H1 (cell line): ENCODE measurements around the gene ZNF598. TPM values are rescaled to one million over a fixed set of nuclear protein-coding genes. Genes with fewer than 3 reads are reported as not detected.

ENCODE experiments used
- CTCF ChIA-PET: fragments of 300-600 bp; sonication (Branson Sonifier 250); formaldehyde crosslinking; loops from one replicate; lab custom pipeline; 2021; ENCODE audit not compliant: partially characterized antibody; lab: Charles Lee
- POLR2A ChIA-PET: fragments of 300-600 bp; sonication (Branson Sonifier 250); formaldehyde crosslinking; loops from one replicate; lab custom pipeline; 2021; ENCODE audit warnings: inconsistent platforms; ENCODE audit not compliant: partially characterized antibody; lab: Charles Lee
- DNase-seq, 2 experiments: peaks; one replicate each; pipeline versions ENCODE4 v3.0.0 to v3.0.0-alpha.2; 2010 to 2022; ENCODE audit warnings: low spot score in 2 of 2, low read depth in 1 of 2, mixed read lengths in 1 of 2
- FAIRE-seq: peaks from 2 replicates; lab custom pipeline; 2011; peaks lifted over from hg19 to GRCh38; lab: Jason Lieb, UNC
- H2AFZ ChIP-seq: 2 replicates; pipeline ENCODE4 v1.8.1; 2012; ENCODE audit warnings: low read length, inconsistent platforms
- H2AK5ac ChIP-seq: 2 replicates; pipeline ENCODE4 v1.6.1; 2013; ENCODE audit warnings: low read depth, low read length
- H2BK120ac ChIP-seq: replicated peaks from 2 replicates; pipeline ENCODE3; 2013; ENCODE audit warnings: low read depth, low read length, inconsistent platforms
- H2BK12ac ChIP-seq: 2 replicates; pipeline ENCODE4 v1.6.1; 2013; ENCODE audit warnings: low read depth, low read length
- H2BK15ac ChIP-seq: 2 replicates; pipeline ENCODE4 v1.6.1; 2013; ENCODE audit warnings: low read length
- H2BK20ac ChIP-seq: 2 replicates; pipeline ENCODE4 v1.6.1; 2013; ENCODE audit warnings: low read length
- H2BK5ac ChIP-seq: 2 replicates; pipeline ENCODE4 v1.6.1; 2013; ENCODE audit warnings: low read depth, low read length
- H3K14ac ChIP-seq: 2 replicates; pipeline ENCODE4 v1.6.1; 2013; ENCODE audit warnings: inconsistent platforms; ENCODE audit not compliant: insufficient read length
- H3K18ac ChIP-seq: 2 replicates; pipeline ENCODE4 v1.6.1; 2013; ENCODE audit warnings: low read length; ENCODE audit errors: extremely low read depth
- H3K23ac ChIP-seq: 2 replicates; pipeline ENCODE4 v1.6.1; 2013; ENCODE audit warnings: inconsistent platforms; ENCODE audit not compliant: insufficient read length
- H3K23me2 ChIP-seq: 2 replicates; pipeline ENCODE4 v1.6.1; 2013; ENCODE audit warnings: low read depth, low read length
- H3K27ac ChIP-seq: 2 replicates; pipeline ENCODE4 v1.6.1; 2011; ENCODE audit warnings: low read depth, low read length, inconsistent platforms
- H3K27me3 ChIP-seq, 4 experiments: replicated peaks in 1 of 4; 1 replicate in 1 of 4; 2 replicates in 3 of 4; pipeline versions ENCODE4 v1.6.1 to v1.8.1; 2011 to 2013; ENCODE audit warnings: low read length in 3 of 4, mild to moderate bottlenecking in 3 of 4, inconsistent platforms in 2 of 4, mixed read lengths in 2 of 4, moderate library complexity in 1 of 4; ENCODE audit not compliant: control insufficient read depth in 3 of 4, insufficient read depth in 3 of 4; ENCODE audit errors: extremely low read depth in 1 of 4
- H3K36me3 ChIP-seq, 4 experiments: 2 replicates each; pipeline versions ENCODE4 v1.6.1 to v1.8.1; 2011 to 2013; ENCODE audit warnings: mild to moderate bottlenecking in 4 of 4, low read length in 3 of 4, moderate library complexity in 2 of 4, control low read depth in 1 of 4, inconsistent platforms in 1 of 4; ENCODE audit not compliant: insufficient read depth in 4 of 4, control insufficient read depth in 2 of 4
- H3K4ac ChIP-seq: replicated peaks from 2 replicates; pipeline ENCODE3; 2013; ENCODE audit warnings: low read length, low read depth, mixed read lengths, inconsistent platforms; ENCODE audit not compliant: insufficient read length
- H3K4me1 ChIP-seq, 4 experiments: replicated peaks in 1 of 4; 1 replicate in 1 of 4; 2 replicates in 3 of 4; pipeline versions ENCODE4 v1.6.1 to v1.8.1; 2011 to 2013; ENCODE audit warnings: low read length in 3 of 4, inconsistent platforms in 2 of 4, mixed read lengths in 1 of 4; ENCODE audit not compliant: insufficient read depth in 4 of 4, control insufficient read depth in 3 of 4
- H3K4me2 ChIP-seq, 2 experiments: 2 replicates each; pipeline versions ENCODE4 v1.6.1 to v1.8.1; 2011 to 2013; ENCODE audit warnings: low read depth in 2 of 2, low read length in 2 of 2, control low read depth in 1 of 2, inconsistent platforms in 1 of 2, mild to moderate bottlenecking in 1 of 2; ENCODE audit not compliant: insufficient read depth in 1 of 2
- H3K4me3 ChIP-seq, 4 experiments: fragments of 200-600, 300-600 bp in 1 of 4; sonication (generic), shearing (Covaris generic), sonication (Bioruptor Twin) in 1 of 4; 2 replicates each; pipeline versions ENCODE4 v1.5.1 to v1.8.1; 2011 to 2016; ENCODE audit warnings: low read length in 4 of 4, low read depth in 3 of 4, control low read depth in 2 of 4, inconsistent platforms in 2 of 4, mild to moderate bottlenecking in 2 of 4, mixed read lengths in 1 of 4, moderate library complexity in 1 of 4; ENCODE audit not compliant: insufficient read depth in 2 of 4; ENCODE audit errors: extremely low read depth in 1 of 4
- H3K56ac ChIP-seq: replicated peaks from 2 replicates; pipeline ENCODE3; 2013; ENCODE audit warnings: low read depth, mild to moderate bottlenecking, mixed read lengths, low read length, inconsistent platforms; ENCODE audit not compliant: insufficient read length
- H3K79me1 ChIP-seq: 2 replicates; pipeline ENCODE4 v1.6.1; 2013; ENCODE audit warnings: low read depth, low read length, control low read depth
- H3K79me2 ChIP-seq, 2 experiments: 2 replicates each; pipeline versions ENCODE4 v1.6.1 to v1.8.1; 2012 to 2013; ENCODE audit warnings: low read length in 2 of 2, mild to moderate bottlenecking in 2 of 2, inconsistent platforms in 1 of 2; ENCODE audit not compliant: insufficient read depth in 2 of 2, control insufficient read depth in 1 of 2
- H3K9ac ChIP-seq, 4 experiments: replicated peaks in 1 of 4; 1 replicate in 1 of 4; 2 replicates in 3 of 4; pipeline versions ENCODE4 v1.6.1 to v1.8.1; 2011 to 2013; ENCODE audit warnings: low read depth in 3 of 4, low read length in 3 of 4, control low read depth in 2 of 4, mild to moderate bottlenecking in 2 of 4, moderate library complexity in 2 of 4, inconsistent platforms in 1 of 4; ENCODE audit errors: extremely low read depth in 1 of 4
- H3K9me3 ChIP-seq, 2 experiments: 2 replicates each; pipeline versions ENCODE4 v1.6.1 to v1.8.1; 2012 to 2013; ENCODE audit warnings: mild to moderate bottlenecking in 2 of 2, moderate library complexity in 2 of 2, control low read depth in 1 of 2, inconsistent platforms in 1 of 2, low read depth in 1 of 2, low read length in 1 of 2, mixed read lengths in 1 of 2; ENCODE audit not compliant: insufficient read depth in 2 of 2
- H4K20me1 ChIP-seq, 2 experiments: replicated peaks in 1 of 2; 2 replicates each; pipeline versions ENCODE3 to v1.8.1; 2011 to 2013; ENCODE audit warnings: inconsistent platforms in 2 of 2, low read length in 2 of 2, mild to moderate bottlenecking in 1 of 2; ENCODE audit not compliant: insufficient read depth in 2 of 2, control insufficient read depth in 1 of 2
- H4K5ac ChIP-seq: 2 replicates; pipeline ENCODE4 v1.6.1; 2013; ENCODE audit warnings: low read length, low read depth, mixed read lengths, inconsistent platforms; ENCODE audit not compliant: insufficient read length
- H4K8ac ChIP-seq: 2 replicates; pipeline ENCODE4 v1.8.0; 2013; ENCODE audit warnings: mild to moderate bottlenecking, moderate library complexity, low read length, inconsistent platforms; ENCODE audit not compliant: insufficient read depth; ENCODE audit errors: extremely low read depth
- H4K91ac ChIP-seq: replicated peaks from 2 replicates; pipeline ENCODE3; 2013; ENCODE audit warnings: low read length, mixed read lengths, inconsistent platforms; ENCODE audit not compliant: insufficient read length
- ASH2L ChIP-seq: fragments of 200-600, 300-600 bp; sonication (generic); IDR thresholded peaks from one replicate; pipeline ENCODE4 v1.7.1; 2017; ENCODE audit warnings: low read length
- CBX5 ChIP-seq: fragments of 300-800, 300-1000 bp; sonication (generic); IDR thresholded peaks from 2 replicates; pipeline ENCODE4 v1.7.1; 2016; ENCODE audit warnings: antibody characterized with exemption, low read length, low read depth
- EP300 ChIP-seq, 2 experiments: IDR thresholded peaks; 1 replicate in 1 of 2; 2 replicates in 1 of 2; pipeline ENCODE4 v1.6.1; 2011 to 2012; ENCODE audit warnings: low read depth in 2 of 2, low read length in 2 of 2, mild to moderate bottlenecking in 2 of 2, borderline replicate concordance in 1 of 2, inconsistent platforms in 1 of 2, moderate library complexity in 1 of 2
- HDAC6 ChIP-seq: IDR thresholded peaks from one replicate; pipeline ENCODE4 v1.7.1; 2012; ENCODE audit warnings: low read depth, mild to moderate bottlenecking, inconsistent platforms, low read length, moderate library complexity
- KDM4A ChIP-seq: IDR thresholded peaks from one replicate; pipeline ENCODE4 v1.7.1; 2012; ENCODE audit warnings: low read depth, mild to moderate bottlenecking, moderate library complexity, low read length, inconsistent platforms; ENCODE audit not compliant: severe bottlenecking
- KDM5A ChIP-seq: fragments of 200-600 bp; IDR thresholded peaks from 2 replicates; pipeline ENCODE4 v1.7.1; 2012; ENCODE audit warnings: mild to moderate bottlenecking, low read length, inconsistent platforms, mixed read lengths
- RAD21 ChIP-seq, 2 experiments: IDR thresholded peaks in 1 of 2; conservative IDR thresholded peaks in 1 of 2; 2 replicates each; pipeline ENCODE4 v1.6.1; 2011; ENCODE audit warnings: low read depth in 2 of 2, low read length in 2 of 2, improper control_type of control experiment in 1 of 2, inconsistent platforms in 1 of 2, mild to moderate bottlenecking in 1 of 2, moderate library complexity in 1 of 2
- SP1 ChIP-seq: IDR thresholded peaks from 2 replicates; pipeline ENCODE4 v1.6.1; 2011; ENCODE audit warnings: low read depth, low read length
- SUZ12 ChIP-seq: fragments of 200-600 bp; sonication (generic); IDR thresholded peaks from 2 replicates; pipeline ENCODE4 v1.6.1; 2012; ENCODE audit warnings: mild to moderate bottlenecking, inconsistent platforms, low read length, moderate library complexity, mixed read lengths
- YY1 ChIP-seq: IDR thresholded peaks from 2 replicates; pipeline ENCODE4 v1.6.1; 2011; ENCODE audit warnings: low read depth, mild to moderate bottlenecking, low read length
- WGBS, 2 experiments: shearing (Covaris generic) in 1 of 2; methylation state at CpG; one replicate each; pipeline versions ENCODE4 v1.1.6 to v1.1.7; 2013 to 2015; ENCODE audit warnings: low lambda C conversion rate in 2 of 2, mixed read lengths in 2 of 2, inconsistent platforms in 1 of 2, low coverage in 1 of 2, missing lambda C conversion rate in 1 of 2; ENCODE audit not compliant: insufficient replicate concordance in 2 of 2, insufficient coverage in 1 of 2, insufficient read length in 1 of 2; ENCODE audit errors: extremely low coverage in 1 of 2, missing lambda C conversion rate in 1 of 2; 5-methylcytosine and 5-hydroxymethylcytosine counted together
- polyA plus RNA-seq, 7 experiments: library from polyadenylated mRNA; depleted of rRNA in 3 of 7; stranded (reverse) in 5 of 7; unstranded in 2 of 7; fragments of >200 nt in 5 of 7; fragments of 200-250 nt in 2 of 7; gene quantifications; 1 replicate in 5 of 7; 2 replicates in 1 of 7; 4 replicates in 1 of 7; pipeline versions ENCODE4 v1.2.1 to v1.2.3, GENCODE V29; 2011 to 2013; ENCODE audit warnings: missing spikeins in 2 of 7, mixed read lengths in 2 of 7
- total RNA-seq: library from RNA; stranded (reverse); fragmentation: NEBNext Ultra II Directional; extraction: Animal tissue kit (Norgen Biotek cat#: 25700); gene quantifications from 2 replicates; pipeline ENCODE4 v1.2.1, GENCODE V29; 2021
- TF ChIP-seq, protein P1 (sequence below), 3 experiments: IDR thresholded peaks; 1 replicate in 2 of 3; 2 replicates in 1 of 3; pipeline versions ENCODE4 v1.5.1 to v1.6.1; 2011; ENCODE audit warnings: low read length in 3 of 3, mild to moderate bottlenecking in 3 of 3, inconsistent platforms in 2 of 3, low read depth in 1 of 3, moderate library complexity in 1 of 3; ENCODE audit not compliant: insufficient read depth in 1 of 3; ENCODE audit errors: control extremely low read depth in 1 of 3

ZNF598 gene
- total and polyA plus RNA-seq, 2 of the 8 experiments (the other 6 are each of a cell fraction or from before 2014, with no cell fraction given) = 29.3 to 47.6 TPM

GRCh38 chr16:2058872-2059271, 49.3 kb upstream of the ZNF598 start:
- H3K23ac ChIP-seq = no peak overlapping the region
- CTCF ChIA-PET = interaction anchor here (0.6 to 1.3 kb wide), 5 partner anchors 13 to 711 kb away, joined by 3 to 5 read pairs (median 3); no protein-coding TSS in a partner anchor
- H4K5ac ChIP-seq = no peak overlapping the region
- peaks cover 0 to 7% (median 0%) of the 10 kb centered on the region in 4 experiments; a peak in 3 of 8 replicates for H3K36me3 ChIP-seq
- H3K4me1 ChIP-seq = no peaks in the 10 kb centered on the region
- H3K4ac ChIP-seq = no peak overlapping the region
- H3K79me2 ChIP-seq = no peaks in the 10 kb centered on the region
- no peak overlapping the region for H3K14ac ChIP-seq
- FAIRE-seq (no peak), DNase-seq (no peak)
- no peak overlapping the region for H3K4me2 ChIP-seq
- H2AK5ac ChIP-seq = no peak overlapping the region
- POLR2A ChIA-PET = interaction anchor here (1.3 to 1.6 kb wide), 3 partner anchors 13 to 97 kb away, joined by 4 to 5 read pairs (median 5); no protein-coding TSS in a partner anchor
- no peak overlapping the region for H2BK20ac ChIP-seq
- no peak overlapping the region for H2BK120ac ChIP-seq
- H3K27me3 ChIP-seq = no peaks in the 10 kb centered on the region
- H4K91ac ChIP-seq = no peak overlapping the region
- no peak overlapping the region for H2BK5ac ChIP-seq
- H2AFZ ChIP-seq = no peak overlapping the region
- no peak overlapping the region for H2BK12ac ChIP-seq
- H3K9me3 ChIP-seq = no peaks in the 10 kb centered on the region
- no peak overlapping the region for H3K9ac ChIP-seq
- no peak overlapping the region for H4K8ac ChIP-seq
- no peaks in the 10 kb centered on the region for H3K79me1 ChIP-seq
- no peak overlapping the region for H3K4me3 ChIP-seq
- H3K27ac ChIP-seq = no peak overlapping the region
- H2BK15ac ChIP-seq = no peak overlapping the region
- H4K20me1 ChIP-seq = peaks cover 0 to 13% of the 10 kb centered on the region in 2 experiments
- H3K56ac ChIP-seq = no peak overlapping the region
- H3K18ac ChIP-seq = no peak overlapping the region
- H3K23me2 ChIP-seq = no peaks in the 10 kb centered on the region
- WGBS, 2 experiments = 92% methylated on average over 10 of the region's 10 CpGs; no CpG with 5 or more reads in 1 of the 2 experiments
- no peak for TF ChIP-seq KDM4A
- no peak for TF ChIP-seq SUZ12
- no peak for TF ChIP-seq HDAC6
- no peak for TF ChIP-seq ASH2L
- TF ChIP-seq, protein P1, sequence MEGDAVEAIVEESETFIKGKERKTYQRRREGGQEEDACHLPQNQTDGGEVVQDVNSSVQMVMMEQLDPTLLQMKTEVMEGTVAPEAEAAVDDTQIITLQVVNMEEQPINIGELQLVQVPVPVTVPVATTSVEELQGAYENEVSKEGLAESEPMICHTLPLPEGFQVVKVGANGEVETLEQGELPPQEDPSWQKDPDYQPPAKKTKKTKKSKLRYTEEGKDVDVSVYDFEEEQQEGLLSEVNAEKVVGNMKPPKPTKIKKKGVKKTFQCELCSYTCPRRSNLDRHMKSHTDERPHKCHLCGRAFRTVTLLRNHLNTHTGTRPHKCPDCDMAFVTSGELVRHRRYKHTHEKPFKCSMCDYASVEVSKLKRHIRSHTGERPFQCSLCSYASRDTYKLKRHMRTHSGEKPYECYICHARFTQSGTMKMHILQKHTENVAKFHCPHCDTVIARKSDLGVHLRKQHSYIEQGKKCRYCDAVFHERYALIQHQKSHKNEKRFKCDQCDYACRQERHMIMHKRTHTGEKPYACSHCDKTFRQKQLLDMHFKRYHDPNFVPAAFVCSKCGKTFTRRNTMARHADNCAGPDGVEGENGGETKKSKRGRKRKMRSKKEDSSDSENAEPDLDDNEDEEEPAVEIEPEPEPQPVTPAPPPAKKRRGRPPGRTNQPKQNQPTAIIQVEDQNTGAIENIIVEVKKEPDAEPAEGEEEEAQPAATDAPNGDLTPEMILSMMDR (IDR thresholded peaks at IDR 0.05; ENCODE audit: control extremely low read depth in 1 of 3, insufficient read depth in 1 of 3, low read depth in 1 of 3, low read length in 3 of 3) = no peak
- no peak for TF ChIP-seq KDM5A
- TF ChIP-seq YY1 = no peak
- no peak for TF ChIP-seq CBX5
- TF ChIP-seq EP300 (IDR thresholded peaks at IDR 0.05; ENCODE audit: borderline replicate concordance in 1 of 2, low read depth in 2 of 2, low read length in 2 of 2) = no peak
- TF ChIP-seq SP1 = no peak
- TF ChIP-seq RAD21 (IDR thresholded peaks at IDR 0.05 in 1 of 2, conservative IDR thresholded peaks at IDR 0.05 in 1 of 2; ENCODE audit: low read depth in 2 of 2, low read length in 2 of 2) = no peak
